ENCODE data around the gene PHACTR3.

Gene PHACTR3

GRCh38 chr20:59819496-59820203 is 215.3 kb downstream of the PHACTR3 start:
- no peak overlapping the region for H3K4me3 ChIP-seq (ENCODE audit: control insufficient read depth, low read depth, low read length)
- no peak for DNase-seq (ENCODE audit: low read depth)
- no peak for TF ChIP-seq CTCF (conservative IDR thresholded peaks at IDR 0.05; ENCODE audit: control insufficient read depth, insufficient read depth, low read depth, low read length)

GRCh38 chr20:59820204-59821041 is 216.1 kb downstream of the PHACTR3 start:
- H3K4me3 ChIP-seq (ENCODE audit: control insufficient read depth, low read depth, low read length), result no peak overlapping the region
- no peak for TF ChIP-seq CTCF (conservative IDR thresholded peaks at IDR 0.05; ENCODE audit: control insufficient read depth, insufficient read depth, low read depth, low read length)
- no peak for DNase-seq (ENCODE audit: low read depth)

- no peak overlapping the region for H3K4me3 ChIP-seq (ENCODE audit: control insufficient read depth, low read depth, low read length)
- no peak for TF ChIP-seq CTCF (conservative IDR thresholded peaks at IDR 0.05; ENCODE audit: control insufficient read depth, insufficient read depth, low read depth, low read length)
- DNase-seq (ENCODE audit: low read depth), result no peak
These were observed 216.9 kb downstream of the PHACTR3 start for GRCh38 chr20:59821201-59821600.

- H3K4me3 ChIP-seq (ENCODE audit: control insufficient read depth, low read depth, low read length), result no peak overlapping the region
- no peak for TF ChIP-seq CTCF (conservative IDR thresholded peaks at IDR 0.05; ENCODE audit: control insufficient read depth, insufficient read depth, low read depth, low read length)
- DNase-seq (ENCODE audit: low read depth), result no peak
These were observed 217.4 kb downstream of the PHACTR3 start for GRCh38 chr20:59821788-59822187.

GRCh38 chr20:59822291-59823029 is 218.1 kb downstream of the PHACTR3 start:
- DNase-seq (ENCODE audit: low read depth), result no peak
- no peak for TF ChIP-seq CTCF (conservative IDR thresholded peaks at IDR 0.05; ENCODE audit: control insufficient read depth, insufficient read depth, low read depth, low read length)
- no peak overlapping the region for H3K4me3 ChIP-seq (ENCODE audit: control insufficient read depth, low read depth, low read length)

GRCh38 chr20:59823030-59823423 is 218.7 kb downstream of the PHACTR3 start:
- no peak for DNase-seq (ENCODE audit: low read depth)
- no peak overlapping the region for H3K4me3 ChIP-seq (ENCODE audit: control insufficient read depth, low read depth, low read length)
- no peak for TF ChIP-seq CTCF (conservative IDR thresholded peaks at IDR 0.05; ENCODE audit: control insufficient read depth, insufficient read depth, low read depth, low read length)
